Activated naive CD8-positive, alpha-beta T cell treated with anti-CD3 and anti-CD28 coated beads for 36 hours (primary cell): Measurements from ENCODE around the gene ETV3. TPM values are rescaled to one million over a fixed set of nuclear protein-coding genes. Genes with fewer than 3 reads are reported as not detected.

Source experiments
- DNase-seq: peaks from one replicate; pipeline ENCODE4 v3.0.0; 2021
- H3K27ac Mint-ChIP-seq: one replicate; pipeline ENCODE4 v1.8.0; 2022; ENCODE audit warnings: mild to moderate bottlenecking, moderate library complexity, mixed read lengths
- H3K27me3 Mint-ChIP-seq: one replicate; pipeline ENCODE4 v1.8.0; 2022; ENCODE audit warnings: mild to moderate bottlenecking, mixed read lengths
- H3K36me3 Mint-ChIP-seq: one replicate; pipeline ENCODE4 v1.8.0; 2021; ENCODE audit warnings: mild to moderate bottlenecking, mixed read lengths
- H3K4me1 Mint-ChIP-seq: one replicate; pipeline ENCODE4 v1.8.0; 2021; ENCODE audit warnings: mixed read lengths
- H3K4me3 Mint-ChIP-seq: one replicate; pipeline ENCODE4 v1.8.0; 2022; ENCODE audit warnings: mild to moderate bottlenecking, moderate library complexity, mixed read lengths
- H3K9me3 Mint-ChIP-seq: one replicate; pipeline ENCODE4 v1.8.0; 2022; ENCODE audit warnings: mixed read lengths
- total RNA-seq, 2 experiments: library from RNA; stranded (reverse); gene quantifications; one replicate each; pipeline ENCODE4 v1.2.3, GENCODE V29; 2021

Gene ETV3
- total RNA-seq, 2 experiments from 2014 or later = 23.1 to 23.5 TPM

GRCh38 chr1:157115429-157115838, 22.8 kb downstream of the ETV3 start:
- H3K9me3 Mint-ChIP-seq = no peaks in the 10 kb centered on the region
- peaks cover 5% of the 10 kb centered on the region for H3K4me1 Mint-ChIP-seq
- H3K4me3 Mint-ChIP-seq = no peak overlapping the region
- no peak for DNase-seq
- H3K27me3 Mint-ChIP-seq = peaks cover 8% of the 10 kb centered on the region
- no peak overlapping the region for H3K27ac Mint-ChIP-seq
- peaks cover 2% of the 10 kb centered on the region for H3K36me3 Mint-ChIP-seq

- Mint-ChIP-seq H3K9me3 (no peaks in the 10 kb centered on the region), H3K36me3 (no peaks in the 10 kb centered on the region)
Measured at GRCh38 chr1:157114183-157115121, 23.7 kb downstream of the ETV3 start.

GRCh38 chr1:157113631-157114030, 24.6 kb downstream of the ETV3 start:
- H3K9me3 Mint-ChIP-seq = no peaks in the 10 kb centered on the region
- H3K36me3 Mint-ChIP-seq = no peaks in the 10 kb centered on the region
- H3K4me3 Mint-ChIP-seq = no peak overlapping the region
- DNase-seq = no peak
- peaks cover 19% of the 10 kb centered on the region for H3K27me3 Mint-ChIP-seq
- peaks cover 5% of the 10 kb centered on the region for H3K4me1 Mint-ChIP-seq
- H3K27ac Mint-ChIP-seq = no peak overlapping the region

More at GRCh38 chr1:157114183-157115121, 23.7 kb downstream of the ETV3 start:
- no peak for DNase-seq
- Mint-ChIP-seq H3K4me3 (no peak overlapping the region), H3K27ac (no peak overlapping the region), H3K4me1 (peaks cover 5% of the 10 kb centered on the region), H3K27me3 (peaks cover 12% of the 10 kb centered on the region)

- Mint-ChIP-seq H3K9me3 (no peaks in the 10 kb centered on the region), H3K4me1 (peaks cover 5% of the 10 kb centered on the region)
Measured at GRCh38 chr1:157113106-157113505, 25.1 kb downstream of the ETV3 start.

GRCh38 chr1:157112186-157112867, 25.9 kb downstream of the ETV3 start:
- Mint-ChIP-seq H3K27me3 (peaks cover 30% of the 10 kb centered on the region), H3K4me3 (no peak overlapping the region), H3K9me3 (no peaks in the 10 kb centered on the region), H3K27ac (no peak overlapping the region), H3K4me1 (peaks cover 5% of the 10 kb centered on the region), H3K36me3 (no peaks in the 10 kb centered on the region)
- DNase-seq = no peak

More at GRCh38 chr1:157113106-157113505, 25.1 kb downstream of the ETV3 start:
- H3K27me3 Mint-ChIP-seq = peaks cover 24% of the 10 kb centered on the region
- no peak for DNase-seq
- no peak overlapping the region for H3K4me3 Mint-ChIP-seq
- no peaks in the 10 kb centered on the region for H3K36me3 Mint-ChIP-seq
- no peak overlapping the region for H3K27ac Mint-ChIP-seq

GRCh38 chr1:157111396-157112165, 26.6 kb downstream of the ETV3 start:
- Mint-ChIP-seq H3K27ac (no peak overlapping the region), H3K9me3 (no peaks in the 10 kb centered on the region), H3K4me1 (peaks cover 7% of the 10 kb centered on the region), H3K36me3 (no peaks in the 10 kb centered on the region), H3K27me3 (peaks cover 36% of the 10 kb centered on the region), H3K4me3 (no peak overlapping the region)
- DNase-seq = no peak

- H3K27me3 Mint-ChIP-seq = peaks cover 45% of the 10 kb centered on the region
- no peaks in the 10 kb centered on the region for H3K36me3 Mint-ChIP-seq
- no peaks in the 10 kb centered on the region for H3K9me3 Mint-ChIP-seq
- peaks cover 13% of the 10 kb centered on the region for H3K4me1 Mint-ChIP-seq
- H3K4me3 Mint-ChIP-seq = no peak overlapping the region
- DNase-seq = no peak
- no peak overlapping the region for H3K27ac Mint-ChIP-seq
Measured at GRCh38 chr1:157110686-157111085, 27.5 kb downstream of the ETV3 start.

- Mint-ChIP-seq H3K27me3 (peaks cover 48% of the 10 kb centered on the region), H3K4me3 (no peak overlapping the region), H3K36me3 (no peaks in the 10 kb centered on the region)
Measured at GRCh38 chr1:157110003-157110402, 28.2 kb downstream of the ETV3 start.

GRCh38 chr1:157108448-157108847, 29.7 kb downstream of the ETV3 start:
- Mint-ChIP-seq H3K4me3 (no peak overlapping the region), H3K27ac (no peak overlapping the region), H3K4me1 (peaks cover 11% of the 10 kb centered on the region), H3K27me3 (peaks cover 48% of the 10 kb centered on the region), H3K36me3 (no peaks in the 10 kb centered on the region), H3K9me3 (no peaks in the 10 kb centered on the region)
- no peak for DNase-seq

More at GRCh38 chr1:157110003-157110402, 28.2 kb downstream of the ETV3 start:
- Mint-ChIP-seq H3K9me3 (no peaks in the 10 kb centered on the region), H3K27ac (no peak overlapping the region), H3K4me1 (peaks cover 11% of the 10 kb centered on the region)
- no peak for DNase-seq

- Mint-ChIP-seq H3K4me3 (no peak overlapping the region), H3K9me3 (no peaks in the 10 kb centered on the region), H3K36me3 (no peaks in the 10 kb centered on the region), H3K27ac (no peak overlapping the region), H3K4me1 (peaks cover 8% of the 10 kb centered on the region), H3K27me3 (peaks cover 48% of the 10 kb centered on the region)
- DNase-seq = no peak
Measured at GRCh38 chr1:157107702-157108101, 30.5 kb downstream of the ETV3 start.

GRCh38 chr1:157106813-157107189, 31.4 kb downstream of the ETV3 start:
- H3K4me1 Mint-ChIP-seq = peaks cover 8% of the 10 kb centered on the region
- no peak overlapping the region for H3K27ac Mint-ChIP-seq
- H3K4me3 Mint-ChIP-seq = no peak overlapping the region
- peaks cover 48% of the 10 kb centered on the region for H3K27me3 Mint-ChIP-seq
- DNase-seq = no peak
- H3K36me3 Mint-ChIP-seq = no peaks in the 10 kb centered on the region
- no peaks in the 10 kb centered on the region for H3K9me3 Mint-ChIP-seq

GRCh38 chr1:157105988-157106812, 32.0 kb downstream of the ETV3 start:
- DNase-seq = peak; percentile 33
- no peak overlapping the region for H3K27ac Mint-ChIP-seq
- H3K9me3 Mint-ChIP-seq = no peaks in the 10 kb centered on the region
- H3K27me3 Mint-ChIP-seq = peaks cover 47% of the 10 kb centered on the region
- H3K4me3 Mint-ChIP-seq = no peak overlapping the region
- H3K4me1 Mint-ChIP-seq = peaks cover 8% of the 10 kb centered on the region
- no peaks in the 10 kb centered on the region for H3K36me3 Mint-ChIP-seq

- Mint-ChIP-seq H3K4me3 (no peak overlapping the region), H3K36me3 (no peaks in the 10 kb centered on the region), H3K27me3 (peaks cover 40% of the 10 kb centered on the region), H3K4me1 (peaks cover 8% of the 10 kb centered on the region), H3K27ac (no peak overlapping the region), H3K9me3 (no peaks in the 10 kb centered on the region)
- DNase-seq = no peak
Measured at GRCh38 chr1:157105298-157105987, 32.8 kb downstream of the ETV3 start.
